G401 (cell line): ENCODE measurements around the gene IGSF9. TPM values are rescaled to one million over a fixed set of nuclear protein-coding genes. Genes with fewer than 3 reads are reported as not detected.
"Not testable (repeated sequence)": the region's sequence is repeated elsewhere in the genome, so short reads cannot be mapped to it uniquely, and the experiment has no call there.

ENCODE experiments used
- DNase-seq: peaks from one replicate; pipeline ENCODE4 v3.0.0-alpha.2; 2015; ENCODE audit warnings: low spot score
- in situ Hi-C: cut with HindIII; loops from 2 replicates; pipeline ENCODE4 v1.10.0; 2016; ENCODE audit warnings: low sequenced_read_pairs, mixed read lengths
- total RNA-seq: library from RNA; depleted of rRNA; stranded (reverse); fragments of >200 nt; shearing (Covaris generic); gene quantifications from 2 replicates; pipeline ENCODE4 v1.2.3, GENCODE V29; 2014

Gene IGSF9
- total RNA-seq, 1 experiment from 2014 or later, result not detected

GRCh38 chr1:159911326-159912070, 33.9 kb downstream of the IGSF9 start:
- DNase-seq, result no peak

GRCh38 chr1:159908031-159908940, 37.1 kb downstream of the IGSF9 start:
- in situ Hi-C loops, result no loop called here
- no peak for DNase-seq

More at GRCh38 chr1:159911326-159912070, 33.9 kb downstream of the IGSF9 start:
- in situ Hi-C loops, result no loop called here

GRCh38 chr1:159906960-159907359, 38.5 kb downstream of the IGSF9 start:
- DNase-seq, result no peak
- in situ Hi-C loops, result no loop called here

- in situ Hi-C loops, DNase-seq: not testable (repeated sequence)
These were observed 41.4 kb downstream of the IGSF9 start for GRCh38 chr1:159904036-159904435.

GRCh38 chr1:159902541-159902940, 42.9 kb downstream of the IGSF9 start:
- in situ Hi-C loops, result no loop called here
- no peak for DNase-seq

GRCh38 chr1:159900755-159901360, 44.6 kb downstream of the IGSF9 start:
- in situ Hi-C loops, result no loop called here
- DNase-seq, result no peak

GRCh38 chr1:159900086-159900680, 45.2 kb downstream of the IGSF9 start, which contains the start of gene CFAP45:
Gene CFAP45, minus strand, starts transcription at chr1:159900165. Its CDS starts 67 bp downstream, at chr1:159900098.
- in situ Hi-C loops, result no loop called here
- no peak for DNase-seq

GRCh38 chr1:159899634-159900033, 45.8 kb downstream of the IGSF9 start:
- in situ Hi-C loops, DNase-seq: not testable (repeated sequence)

- in situ Hi-C loops, result no loop called here
- DNase-seq, result no peak
These were observed 46.9 kb downstream of the IGSF9 start for GRCh38 chr1:159898527-159898926.

GRCh38 chr1:159897962-159898361, 47.5 kb downstream of the IGSF9 start:
- in situ Hi-C loops, result no loop called here
- no peak for DNase-seq

- in situ Hi-C loops, result no loop called here
- no peak for DNase-seq
These were observed 48.9 kb downstream of the IGSF9 start for GRCh38 chr1:159896546-159896930.

GRCh38 chr1:159895836-159896545, 49.4 kb downstream of the IGSF9 start:
- no peak for DNase-seq
- in situ Hi-C loops, result no loop called here

- in situ Hi-C loops, result no loop called here
These were observed 50.1 kb downstream of the IGSF9 start for GRCh38 chr1:159895286-159895685.

GRCh38 chr1:159892944-159893343, 52.5 kb downstream of the IGSF9 start:
- no peak for DNase-seq
- in situ Hi-C loops, result no loop called here

More at GRCh38 chr1:159895286-159895685, 50.1 kb downstream of the IGSF9 start:
- no peak for DNase-seq

- peak; percentile 88 for DNase-seq
- in situ Hi-C loops, result no loop called here
These were observed 53.9 kb downstream of the IGSF9 start for GRCh38 chr1:159891275-159892157.

GRCh38 chr1:159890390-159890789, 55.0 kb downstream of the IGSF9 start:
- in situ Hi-C loops, result no loop called here
- no peak for DNase-seq

- DNase-seq, result no peak
- in situ Hi-C loops, result no loop called here
These were observed 55.6 kb downstream of the IGSF9 start for GRCh38 chr1:159889821-159890252.

GRCh38 chr1:159889202-159889601, 56.2 kb downstream of the IGSF9 start:
- in situ Hi-C loops, result no loop called here
- no peak for DNase-seq
